Lower leg skin (tissue), 3 donors: ENCODE data around the gene SMIM23.

Experiments
- POLR2A ChIP-seq, 2 donors: fragments of 450-650 bp; IDR thresholded peaks; one replicate each; pipeline ENCODE4 v1.6.1; 2016 to 2017; ENCODE audit warnings: antibody characterized with exemption in 2 of 2, mild to moderate bottlenecking in 1 of 2, moderate library complexity in 1 of 2
- TF ChIP-seq, protein P1 (sequence below), 3 donors: fragments of 450-650 bp; IDR thresholded peaks; one replicate each; pipeline ENCODE4 v1.5.1; 2016; ENCODE audit warnings: antibody characterized with exemption in 3 of 3, mild to moderate bottlenecking in 3 of 3, moderate library complexity in 2 of 3

DNA sequence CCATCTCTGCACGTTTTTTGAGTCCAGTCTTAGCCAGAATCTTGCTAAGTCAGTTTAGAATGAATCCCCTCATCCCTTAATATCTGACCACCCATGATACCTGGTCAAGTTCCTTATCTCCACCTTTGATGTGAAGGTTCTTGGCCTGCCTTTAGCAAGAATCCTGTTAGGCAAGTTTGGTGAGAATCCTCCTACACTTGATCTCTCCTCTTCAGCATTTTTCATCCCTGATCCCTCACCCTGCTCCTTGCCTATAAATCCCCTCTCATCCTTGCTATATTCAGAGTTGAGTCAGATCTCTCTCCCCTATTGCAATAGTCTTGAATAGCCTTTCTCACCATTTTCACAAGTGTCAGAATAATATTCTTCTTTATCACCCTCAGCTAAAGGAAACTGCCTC lies 31.0 kb downstream of the SMIM23 start:
- TF ChIP-seq, protein P1, sequence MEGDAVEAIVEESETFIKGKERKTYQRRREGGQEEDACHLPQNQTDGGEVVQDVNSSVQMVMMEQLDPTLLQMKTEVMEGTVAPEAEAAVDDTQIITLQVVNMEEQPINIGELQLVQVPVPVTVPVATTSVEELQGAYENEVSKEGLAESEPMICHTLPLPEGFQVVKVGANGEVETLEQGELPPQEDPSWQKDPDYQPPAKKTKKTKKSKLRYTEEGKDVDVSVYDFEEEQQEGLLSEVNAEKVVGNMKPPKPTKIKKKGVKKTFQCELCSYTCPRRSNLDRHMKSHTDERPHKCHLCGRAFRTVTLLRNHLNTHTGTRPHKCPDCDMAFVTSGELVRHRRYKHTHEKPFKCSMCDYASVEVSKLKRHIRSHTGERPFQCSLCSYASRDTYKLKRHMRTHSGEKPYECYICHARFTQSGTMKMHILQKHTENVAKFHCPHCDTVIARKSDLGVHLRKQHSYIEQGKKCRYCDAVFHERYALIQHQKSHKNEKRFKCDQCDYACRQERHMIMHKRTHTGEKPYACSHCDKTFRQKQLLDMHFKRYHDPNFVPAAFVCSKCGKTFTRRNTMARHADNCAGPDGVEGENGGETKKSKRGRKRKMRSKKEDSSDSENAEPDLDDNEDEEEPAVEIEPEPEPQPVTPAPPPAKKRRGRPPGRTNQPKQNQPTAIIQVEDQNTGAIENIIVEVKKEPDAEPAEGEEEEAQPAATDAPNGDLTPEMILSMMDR (IDR thresholded peaks at IDR 0.05): no peak
- no peak for TF ChIP-seq POLR2A (IDR thresholded peaks at IDR 0.05)
